AG09309 (cell line): ENCODE data around the gene ABCA9.

Source experiments
- DNase-seq: peaks from one replicate; pipeline ENCODE4 v3.0.0-alpha.2; 2010; ENCODE audit warnings: low read depth
- H3K4me3 ChIP-seq: 2 replicates; pipeline ENCODE4 v1.5.1; 2011; ENCODE audit warnings: mild to moderate bottlenecking, low read depth, low read length, moderate library complexity; ENCODE audit not compliant: control insufficient read depth
- CTCF ChIP-seq: IDR thresholded peaks from 2 replicates; pipeline ENCODE4 v1.5.1; 2011; ENCODE audit warnings: mild to moderate bottlenecking, low read depth, low read length, inconsistent platforms; ENCODE audit not compliant: insufficient read depth, control insufficient read depth; ENCODE audit errors: missing control alignments

ABCA9 gene

DNA sequence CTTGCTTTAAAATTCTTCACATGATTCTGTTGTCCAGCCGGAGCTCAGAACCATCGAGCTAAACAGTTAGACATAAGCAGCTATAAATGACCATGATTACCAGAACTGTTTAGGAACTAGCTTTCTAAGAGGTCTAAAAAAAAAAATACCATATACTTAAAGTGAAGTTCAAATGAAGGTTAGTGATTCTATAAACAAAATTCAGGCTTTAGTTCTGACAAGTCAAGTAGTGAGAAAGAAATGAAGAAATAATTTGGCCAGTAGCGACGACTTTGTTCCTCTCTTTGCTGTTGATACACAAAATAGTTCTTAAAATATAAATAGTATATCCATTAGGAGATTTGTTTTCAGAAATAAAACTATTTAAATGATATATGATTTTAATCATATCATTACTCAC is 133.2 kb downstream of the ABCA9 start:
- TF ChIP-seq CTCF = no peak
- no peak for DNase-seq
- no peak overlapping the region for H3K4me3 ChIP-seq

DNA sequence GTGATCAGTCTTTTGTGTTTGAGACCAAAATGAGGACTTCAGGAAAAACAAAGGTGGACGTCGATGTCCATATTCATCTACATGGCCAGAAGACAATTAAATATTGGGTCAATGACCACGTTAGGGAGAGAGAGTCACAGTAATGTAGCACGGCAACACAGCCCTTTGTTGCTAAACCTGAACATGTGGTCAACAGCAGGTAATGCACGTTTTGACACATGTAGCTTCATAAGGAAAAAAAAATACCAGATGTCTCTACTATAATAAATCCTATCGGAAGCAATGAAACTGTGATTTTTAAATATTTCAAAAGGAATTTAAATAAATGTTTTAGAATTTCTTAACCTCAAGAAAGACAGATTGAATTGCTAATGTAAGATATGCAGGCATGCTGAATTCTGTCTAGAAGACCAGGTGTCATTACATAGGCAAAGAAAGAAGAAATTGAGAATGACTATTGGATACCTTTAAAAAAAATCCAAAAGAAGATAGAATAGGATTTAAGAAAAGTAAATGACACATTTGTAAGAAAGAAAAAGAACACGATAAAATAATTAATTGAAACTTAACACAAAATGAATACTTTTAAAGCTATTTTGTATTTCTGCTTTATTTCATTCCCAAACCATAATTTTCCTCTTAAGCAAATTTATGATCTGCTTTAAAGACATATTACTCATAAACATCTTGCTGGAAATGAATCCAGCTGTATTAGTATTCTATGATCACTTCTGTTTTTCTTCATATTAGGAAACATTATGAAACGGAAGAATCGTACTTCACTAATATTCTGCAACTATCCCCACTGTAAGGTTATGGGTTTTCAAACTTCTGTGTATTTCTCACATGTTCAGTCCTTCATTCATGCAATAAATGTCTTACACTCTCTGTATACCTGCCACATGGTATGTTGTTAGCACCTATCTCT is 135.7 kb downstream of the ABCA9 start:
- no peak for TF ChIP-seq CTCF
- DNase-seq = no peak
- no peak overlapping the region for H3K4me3 ChIP-seq
